ENCODE data around the gene ELP6.

DNA sequence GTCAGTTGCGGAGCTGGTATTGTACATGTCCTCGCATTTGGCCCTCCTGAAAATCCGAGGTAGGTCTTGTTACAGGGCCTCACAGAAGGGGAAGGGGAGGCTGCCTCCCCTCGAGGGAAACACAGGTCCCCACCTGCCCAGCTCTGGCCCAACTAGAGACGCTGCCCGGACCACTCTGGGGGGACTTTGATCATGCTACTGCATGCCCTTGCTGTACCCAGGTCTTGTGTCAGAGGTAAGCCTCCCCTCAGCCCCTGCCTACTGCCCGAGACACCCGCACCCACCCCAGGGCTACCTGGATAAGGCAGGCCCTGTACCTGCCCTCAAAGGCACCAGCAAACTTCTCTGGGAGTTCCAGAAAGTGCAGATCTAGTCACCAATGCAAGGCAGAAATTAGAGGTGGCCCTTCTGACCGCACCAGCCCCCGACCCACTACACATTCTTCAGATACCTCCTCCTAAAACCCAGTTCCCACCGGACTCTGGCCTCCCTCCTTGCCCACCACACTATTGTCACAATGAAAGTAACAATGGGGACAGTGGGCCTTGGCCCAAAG, 36.8 kb downstream of the ELP6 start:
- TF ChIP-seq, protein P1, sequence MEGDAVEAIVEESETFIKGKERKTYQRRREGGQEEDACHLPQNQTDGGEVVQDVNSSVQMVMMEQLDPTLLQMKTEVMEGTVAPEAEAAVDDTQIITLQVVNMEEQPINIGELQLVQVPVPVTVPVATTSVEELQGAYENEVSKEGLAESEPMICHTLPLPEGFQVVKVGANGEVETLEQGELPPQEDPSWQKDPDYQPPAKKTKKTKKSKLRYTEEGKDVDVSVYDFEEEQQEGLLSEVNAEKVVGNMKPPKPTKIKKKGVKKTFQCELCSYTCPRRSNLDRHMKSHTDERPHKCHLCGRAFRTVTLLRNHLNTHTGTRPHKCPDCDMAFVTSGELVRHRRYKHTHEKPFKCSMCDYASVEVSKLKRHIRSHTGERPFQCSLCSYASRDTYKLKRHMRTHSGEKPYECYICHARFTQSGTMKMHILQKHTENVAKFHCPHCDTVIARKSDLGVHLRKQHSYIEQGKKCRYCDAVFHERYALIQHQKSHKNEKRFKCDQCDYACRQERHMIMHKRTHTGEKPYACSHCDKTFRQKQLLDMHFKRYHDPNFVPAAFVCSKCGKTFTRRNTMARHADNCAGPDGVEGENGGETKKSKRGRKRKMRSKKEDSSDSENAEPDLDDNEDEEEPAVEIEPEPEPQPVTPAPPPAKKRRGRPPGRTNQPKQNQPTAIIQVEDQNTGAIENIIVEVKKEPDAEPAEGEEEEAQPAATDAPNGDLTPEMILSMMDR (IDR thresholded peaks at IDR 0.05; ENCODE audit: low read length) = no peak
- TF ChIP-seq EZH2 (IDR thresholded peaks at IDR 0.05; ENCODE audit: borderline replicate concordance, low read length) = no peak
